Right kidney (tissue), 9 donors: ENCODE results near the gene KLHL20.
A peak's percentile ranks its signal among the peaks of the same experiment; 100 is the strongest.
"Not testable (repeated sequence)": the region's sequence is repeated elsewhere in the genome, so short reads cannot be mapped to it uniquely, and the experiment has no call there.

Source experiments
- DNase-seq: peaks from one replicate; pipeline ENCODE4 v3.0.0-alpha.2; 2016
- long read RNA-seq, 8 donors: transcript quantifications; one replicate each; lab custom pipeline, GENCODE V29; 2026

The KLHL20 gene
- long read RNA-seq, donor 1, transcript KLHL20-201 (12 exons, 3,421 nt) = major isoform, 5 of 6 reads
- long read RNA-seq, donor 1, partial matches to known transcripts = 0 of 6 reads
- long read RNA-seq, donor 1, other reads (novel, unspliced or antisense) = 0 of 6 reads
- long read RNA-seq, donor 2, partial matches to known transcripts = 0 of 1 reads
- long read RNA-seq, donor 2, other reads (novel, unspliced or antisense) = 0 of 1 reads
- long read RNA-seq, donor 3, partial matches to known transcripts = 0 of 1 reads
- long read RNA-seq, donor 3, other reads (novel, unspliced or antisense) = 0 of 1 reads
- long read RNA-seq, donor 4, partial matches to known transcripts = 0 of 2 reads
- long read RNA-seq, donor 4, other reads (novel, unspliced or antisense) = 0 of 2 reads
- long read RNA-seq, donor 5, partial matches to known transcripts = 0 of 3 reads
- long read RNA-seq, donor 5, other reads (novel, unspliced or antisense) = 0 of 3 reads
- long read RNA-seq, donor 6, partial matches to known transcripts = 0 of 2 reads
- long read RNA-seq, donor 6, other reads (novel, unspliced or antisense) = 0 of 2 reads
- long read RNA-seq, donor 7, partial matches to known transcripts = 9 of 13 reads
- long read RNA-seq, donor 7, other reads (novel, unspliced or antisense) = 0 of 13 reads
- long read RNA-seq, donor 8, partial matches to known transcripts = 0 of 1 reads
- long read RNA-seq, donor 8, other reads (novel, unspliced or antisense) = 0 of 1 reads

GRCh38 chr1:173714759-173715537 lies at the start of gene KLHL20:
Gene KLHL20 (plus strand): TSS chr1:173714981. CDS start chr1:173716044, 1,063 bp downstream.
- DNase-seq = peak; percentile 92

GRCh38 chr1:173666646-173667045 lies 48.1 kb upstream of the KLHL20 start:
- DNase-seq = no peak

- DNase-seq = peak; percentile 82
These were observed 45.3 kb upstream of the KLHL20 start, which contains the start of gene ANKRD45 for GRCh38 chr1:173669491-173669941. Gene ANKRD45 (minus strand): TSS chr1:173669851. CDS start chr1:173659418, 10,433 bp downstream.

GRCh38 chr1:173674496-173674895 lies 40.3 kb upstream of the KLHL20 start:
- DNase-seq = not testable (repeated sequence)

GRCh38 chr1:173680152-173680551 lies 34.6 kb upstream of the KLHL20 start:
- not testable (repeated sequence) for DNase-seq

- DNase-seq = no peak
These were observed 32.6 kb upstream of the KLHL20 start for GRCh38 chr1:173682184-173682583.

GRCh38 chr1:173683838-173684237 lies 30.9 kb upstream of the KLHL20 start:
- DNase-seq = not testable (repeated sequence)

GRCh38 chr1:173685121-173685520 lies 29.7 kb upstream of the KLHL20 start:
- not testable (repeated sequence) for DNase-seq

- DNase-seq = no peak
These were observed 26.5 kb upstream of the KLHL20 start for GRCh38 chr1:173688300-173688699.

GRCh38 chr1:173693238-173693637 lies 21.5 kb upstream of the KLHL20 start:
- DNase-seq = no peak

- not testable (repeated sequence) for DNase-seq
These were observed 13.5 kb upstream of the KLHL20 start for GRCh38 chr1:173701299-173701698.

GRCh38 chr1:173702736-173703135 lies 12.0 kb upstream of the KLHL20 start:
- DNase-seq = no peak

- no peak for DNase-seq
These were observed 9.7 kb upstream of the KLHL20 start for GRCh38 chr1:173705117-173705516.

GRCh38 chr1:173708787-173709186 lies 6.0 kb upstream of the KLHL20 start:
- DNase-seq = no peak

- DNase-seq = no peak
These were observed 381 bp upstream of the KLHL20 start for GRCh38 chr1:173714441-173714758.

GRCh38 chr1:173715538-173715844 lies 710 bp downstream of the KLHL20 start:
- no peak for DNase-seq

- no peak for DNase-seq
These were observed 2.5 kb downstream of the KLHL20 start for GRCh38 chr1:173717238-173717637.

GRCh38 chr1:173731331-173731730 lies 16.6 kb downstream of the KLHL20 start:
- DNase-seq = not testable (repeated sequence)

GRCh38 chr1:173733912-173734311 lies 19.1 kb downstream of the KLHL20 start:
- no peak for DNase-seq

GRCh38 chr1:173736104-173736503 lies 21.3 kb downstream of the KLHL20 start:
- not testable (repeated sequence) for DNase-seq

GRCh38 chr1:173742203-173742886 lies 27.6 kb downstream of the KLHL20 start:
- DNase-seq = no peak

- DNase-seq = no peak
These were observed 29.9 kb downstream of the KLHL20 start for GRCh38 chr1:173744651-173745050.
